Activated T-cell treated with anti-CD3 and anti-CD28 coated beads for 1 hour (primary cell): ENCODE data around the gene DOCK8.
"Not testable (repeated sequence)": the region's sequence is repeated elsewhere in the genome, so short reads cannot be mapped to it uniquely, and the experiment has no call there.

Experiments
- DNase-seq: peaks from one replicate; pipeline ENCODE4 v3.0.0-alpha.2; 2020; ENCODE audit warnings: low read depth

The DOCK8 gene

DNA sequence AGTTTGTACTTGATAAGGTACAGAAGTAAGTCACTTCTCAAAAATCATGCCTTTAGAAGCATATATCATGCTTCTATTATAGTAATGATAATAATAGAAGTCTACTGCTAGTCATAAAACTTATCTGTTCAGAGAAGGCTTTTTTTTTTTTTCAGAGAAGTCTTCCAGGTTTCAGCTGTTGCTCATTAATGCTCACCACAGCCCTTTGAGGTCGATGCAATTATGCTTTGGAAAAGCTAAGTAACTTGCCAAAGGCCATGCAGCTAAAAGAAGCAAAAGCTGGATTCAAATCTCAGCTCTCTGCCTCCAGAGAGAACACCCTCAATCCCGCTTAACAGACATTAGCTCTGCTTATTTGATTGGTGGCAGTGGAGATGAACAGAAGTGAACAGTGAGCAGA, 150.8 kb downstream of the DOCK8 start:
- no peak for DNase-seq

DNA sequence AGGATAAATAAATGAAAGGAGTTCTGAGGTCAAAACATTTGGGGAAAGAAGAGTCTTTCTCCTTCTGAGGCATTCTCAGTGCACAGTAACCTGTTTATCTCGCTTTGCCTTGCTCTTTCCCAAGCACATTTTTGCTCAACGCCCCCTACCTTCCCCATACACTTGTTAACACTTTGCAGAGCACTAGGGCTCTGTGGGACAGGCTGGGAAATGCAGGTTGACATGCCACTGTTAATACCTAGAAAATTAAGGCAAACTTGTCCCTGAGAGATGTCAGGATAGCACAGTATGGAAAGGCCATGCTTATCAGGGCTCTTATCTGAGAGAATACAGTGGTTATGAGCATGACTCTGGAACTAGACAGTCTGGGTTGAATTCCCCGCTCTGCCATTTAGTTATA, 152.0 kb downstream of the DOCK8 start:
- no peak for DNase-seq

DNA sequence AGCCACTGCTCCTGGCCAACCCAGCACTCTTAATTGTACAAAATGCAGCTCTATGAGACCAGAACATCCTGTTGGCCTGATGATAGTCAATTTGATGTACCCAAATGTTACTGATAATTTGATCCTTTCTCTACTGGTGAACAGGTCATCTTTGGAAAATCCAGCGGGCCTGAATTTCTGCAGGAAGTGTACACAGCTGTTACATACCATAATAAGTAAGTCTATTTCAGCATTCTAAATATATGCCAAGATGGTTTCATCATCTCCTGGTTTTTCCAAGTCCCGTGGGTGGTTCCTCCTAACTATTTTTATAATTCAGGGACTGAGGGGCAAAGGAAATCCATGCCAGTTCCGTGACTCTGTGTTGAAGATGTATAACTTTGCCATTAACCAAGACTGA, 155.4 kb downstream of the DOCK8 start:
- no peak for DNase-seq

DNA sequence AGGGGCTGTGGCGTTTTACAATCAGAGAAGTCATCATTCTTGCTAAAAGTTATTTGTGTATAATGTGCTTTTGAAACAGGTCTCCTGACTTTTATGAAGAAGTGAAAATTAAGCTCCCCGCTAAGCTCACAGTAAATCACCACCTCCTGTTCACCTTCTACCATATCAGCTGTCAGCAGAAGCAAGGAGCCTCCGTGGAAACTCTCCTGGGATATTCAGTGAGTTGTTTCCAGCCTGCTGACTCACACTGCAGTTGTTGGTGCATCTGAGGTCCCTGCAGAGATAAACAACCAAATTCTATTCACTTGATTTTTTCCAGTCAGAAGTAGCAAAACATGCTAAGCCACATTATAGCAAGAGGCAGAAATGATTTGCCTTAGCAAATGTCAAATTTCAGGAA, 156.7 kb downstream of the DOCK8 start:
- no peak for DNase-seq

DNA sequence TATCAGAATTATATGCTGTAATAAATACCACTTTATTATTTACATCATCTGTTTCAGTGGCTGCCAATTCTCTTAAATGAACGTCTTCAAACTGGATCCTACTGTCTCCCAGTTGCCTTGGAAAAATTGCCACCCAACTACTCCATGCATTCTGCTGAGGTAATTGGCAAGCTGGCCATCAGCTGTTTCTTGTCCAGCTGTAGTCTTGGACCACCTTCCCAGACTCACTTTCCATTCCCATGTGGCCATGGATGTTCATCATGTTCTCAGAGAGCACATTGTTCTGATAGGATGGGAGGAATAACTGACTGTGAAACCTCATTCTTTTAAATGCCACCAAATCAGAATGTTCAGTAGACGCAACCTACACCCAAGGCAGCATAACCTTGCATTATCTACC, 157.5 kb downstream of the DOCK8 start:
- no peak for DNase-seq

DNA sequence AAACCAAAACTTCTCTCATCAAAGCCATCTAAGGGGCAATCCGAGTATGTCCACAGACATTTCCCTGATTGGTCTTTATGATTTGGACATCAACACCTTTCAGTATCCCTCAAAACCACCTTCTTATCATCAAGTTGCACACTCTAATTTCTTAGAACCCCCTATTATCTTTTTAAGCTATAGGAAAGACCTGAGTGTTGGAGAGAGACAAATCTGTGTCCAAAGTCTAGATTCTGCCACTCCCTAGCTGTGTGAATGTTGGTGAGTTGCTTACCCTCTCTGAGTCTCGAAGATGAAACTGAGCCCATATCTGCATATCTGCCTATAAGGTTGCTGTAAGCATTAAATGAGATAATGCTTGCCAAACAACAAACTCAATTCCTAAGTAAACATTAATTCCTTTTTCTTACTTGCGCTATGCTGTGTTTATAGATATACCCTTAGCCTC, 159.1 kb downstream of the DOCK8 start:
- no peak for DNase-seq

DNA sequence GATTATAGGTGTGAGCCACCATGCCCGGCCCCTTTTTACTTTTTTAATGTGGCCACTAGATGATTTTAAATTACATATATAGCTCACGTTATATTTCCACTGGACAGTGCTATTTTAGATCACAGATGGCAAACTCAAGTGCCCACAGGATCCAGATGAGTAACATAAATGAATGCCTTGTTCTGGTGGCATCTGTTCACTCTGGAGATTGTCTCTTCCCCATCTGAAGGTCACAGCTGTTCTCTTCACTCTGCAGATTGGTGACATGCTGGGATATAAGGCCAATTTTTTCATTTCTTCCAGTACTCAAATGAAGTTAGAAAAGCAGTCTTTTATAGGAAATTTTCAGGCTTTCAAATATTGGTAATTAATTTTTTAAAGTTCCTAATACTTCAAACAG, 160.1 kb downstream of the DOCK8 start:
- no peak for DNase-seq

DNA sequence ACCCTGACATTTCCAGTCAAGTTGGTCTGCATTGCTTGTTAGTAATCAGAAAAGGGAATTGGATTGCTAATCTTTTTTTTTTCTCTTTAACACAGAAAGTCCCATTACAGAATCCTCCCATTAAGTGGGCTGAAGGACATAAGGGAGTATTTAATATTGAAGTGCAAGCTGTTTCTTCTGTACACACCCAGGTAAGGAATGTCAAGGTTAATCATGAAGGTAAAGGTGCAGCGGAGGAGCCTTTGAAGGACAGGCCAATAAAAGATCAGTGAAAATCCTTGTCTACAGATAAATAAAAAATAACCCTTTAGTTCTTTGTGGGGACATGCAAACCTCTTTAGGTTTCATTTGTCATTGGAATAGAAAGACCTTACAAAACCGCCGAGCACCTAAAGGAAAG, 161.4 kb downstream of the DOCK8 start:
- DNase-seq = no peak

DNA sequence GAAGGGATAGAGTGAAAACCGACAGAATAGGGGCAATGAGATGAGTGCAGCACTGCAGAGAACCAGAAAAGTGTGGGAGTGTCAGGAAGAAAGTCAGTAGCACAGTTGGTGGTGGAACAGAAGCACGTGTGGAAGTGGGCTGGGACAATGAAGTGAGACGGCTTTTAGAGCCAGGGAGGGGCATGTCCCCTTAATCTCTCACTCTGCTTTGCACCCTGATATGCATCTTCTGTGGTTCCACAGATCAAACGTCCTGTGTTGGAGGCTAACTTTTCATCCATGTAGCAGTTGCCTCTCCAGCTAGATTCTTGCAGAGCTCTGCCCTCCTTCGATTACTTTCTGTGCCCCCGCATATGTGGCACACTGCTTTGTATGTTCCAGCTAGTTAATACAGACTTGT, 163.6 kb downstream of the DOCK8 start:
- DNase-seq = no peak

DNA sequence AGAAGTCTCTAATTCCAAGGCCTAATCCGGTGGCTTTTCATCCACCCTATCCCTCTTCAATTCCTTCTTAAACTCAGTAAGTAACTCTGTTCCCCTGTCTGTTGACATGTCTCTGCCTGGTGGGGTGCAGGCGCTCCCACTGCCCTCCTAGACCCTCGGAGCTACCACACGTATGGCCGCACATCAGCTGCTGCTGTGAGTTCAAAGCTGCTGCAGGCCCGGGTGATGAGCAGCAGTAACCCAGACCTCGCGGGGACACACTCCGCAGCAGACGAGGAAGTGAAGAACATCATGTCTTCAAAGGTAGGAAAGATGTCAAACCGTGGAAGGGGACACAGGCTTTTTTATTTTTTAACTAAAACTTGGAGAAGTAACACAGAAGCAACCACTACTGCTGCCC, 167.7 kb downstream of the DOCK8 start:
- DNase-seq = no peak

DNA sequence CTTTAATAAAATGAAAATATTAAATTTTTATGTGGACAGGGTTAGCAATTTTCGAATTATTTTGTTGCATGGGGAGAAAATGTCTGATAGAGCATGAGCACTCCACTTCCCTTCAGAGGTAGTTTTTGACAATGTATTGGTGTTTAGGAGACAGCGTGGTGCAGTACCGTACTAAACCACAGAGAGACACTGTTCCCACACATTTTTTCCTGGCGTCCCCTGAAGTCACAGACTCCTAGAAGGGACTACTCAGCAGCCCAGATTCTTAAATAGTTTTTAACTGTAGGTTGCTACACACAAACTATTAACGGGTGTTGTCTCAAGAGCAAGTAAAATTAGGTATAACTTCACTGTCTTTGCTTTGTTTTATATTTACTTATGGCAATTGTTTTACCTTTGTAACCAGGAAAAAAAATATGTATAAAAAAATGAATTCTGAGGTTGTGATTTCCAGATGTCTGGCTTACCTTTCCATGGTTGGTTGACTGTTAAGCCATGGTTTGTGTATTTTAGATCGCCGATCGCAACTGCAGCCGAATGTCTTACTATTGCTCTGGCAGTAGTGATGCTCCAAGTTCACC, 171.2 kb downstream of the DOCK8 start:
- DNase-seq = no peak

DNA sequence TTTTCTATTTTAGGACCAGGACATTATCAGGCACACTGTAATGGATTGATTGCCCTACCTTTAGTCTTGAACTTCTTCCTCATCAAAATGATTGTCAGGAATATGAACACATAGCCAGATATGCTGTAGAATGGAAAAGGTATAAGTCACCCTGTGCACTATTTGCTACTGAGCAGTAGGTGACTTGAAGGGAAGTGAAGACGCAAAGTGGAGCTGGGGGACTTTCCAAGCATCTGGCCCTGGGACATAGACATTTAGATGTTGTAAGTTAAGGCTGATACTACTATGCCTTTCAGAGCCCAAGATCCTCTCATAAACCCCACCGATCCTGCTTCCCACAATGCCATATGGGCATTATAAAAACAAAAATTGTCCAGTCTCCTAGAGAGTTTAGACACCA, 174.5 kb downstream of the DOCK8 start:
- DNase-seq = no peak

DNA sequence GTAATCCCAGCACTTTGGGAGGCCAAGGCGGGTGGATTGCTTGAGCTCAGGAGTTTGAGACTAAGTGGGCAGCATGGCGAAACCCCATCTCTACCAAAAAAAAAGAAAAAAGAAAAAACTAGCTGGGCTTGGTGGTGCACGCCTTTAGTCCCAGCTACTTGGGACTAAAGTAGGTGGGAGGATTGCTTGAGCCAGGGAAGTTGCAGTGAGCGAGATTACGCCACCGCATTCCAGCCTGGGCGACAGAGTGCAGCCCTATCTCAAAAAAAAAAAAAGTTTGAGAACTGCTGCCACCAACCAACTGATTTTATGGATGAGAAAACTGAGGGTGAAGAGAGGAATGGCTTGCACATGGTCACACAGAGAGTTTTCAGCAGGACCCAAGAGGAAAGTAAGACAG, 175.1 kb downstream of the DOCK8 start:
- DNase-seq = no peak

DNA sequence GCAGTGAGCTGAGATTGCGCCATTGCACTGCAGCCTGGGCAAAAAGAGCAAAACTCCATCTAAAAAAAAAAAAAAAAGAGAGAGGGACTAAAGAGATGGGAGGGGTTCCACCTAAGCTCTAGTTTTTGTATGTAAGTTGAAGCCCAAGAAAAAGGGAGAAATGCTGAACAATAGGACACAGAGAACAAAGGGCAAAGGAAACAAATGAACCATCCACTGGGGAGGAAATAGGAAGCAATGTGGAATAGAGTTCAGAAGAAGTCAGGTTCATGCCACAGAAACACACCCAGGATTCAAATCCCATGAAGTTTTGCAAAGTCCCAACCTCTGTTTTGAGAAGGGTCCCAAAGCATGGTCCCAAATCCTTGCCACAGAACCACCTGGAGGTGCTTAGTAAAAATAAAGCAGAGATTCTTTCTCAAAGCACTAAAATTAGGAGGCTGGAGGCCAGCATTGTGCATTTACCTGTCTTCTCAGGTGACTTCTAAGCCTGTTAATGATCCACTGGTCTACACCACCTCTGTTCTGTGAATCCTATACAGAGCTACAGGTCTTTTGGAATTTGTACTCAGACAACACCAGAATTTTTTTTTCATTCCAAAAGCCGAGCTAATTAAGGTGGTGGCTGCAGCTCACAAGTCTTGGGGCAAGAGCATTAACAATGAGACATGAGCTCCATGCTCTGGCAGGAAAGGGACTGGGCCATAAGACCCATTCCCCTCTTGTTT, 177.6 kb downstream of the DOCK8 start:
- DNase-seq = no peak

DNA sequence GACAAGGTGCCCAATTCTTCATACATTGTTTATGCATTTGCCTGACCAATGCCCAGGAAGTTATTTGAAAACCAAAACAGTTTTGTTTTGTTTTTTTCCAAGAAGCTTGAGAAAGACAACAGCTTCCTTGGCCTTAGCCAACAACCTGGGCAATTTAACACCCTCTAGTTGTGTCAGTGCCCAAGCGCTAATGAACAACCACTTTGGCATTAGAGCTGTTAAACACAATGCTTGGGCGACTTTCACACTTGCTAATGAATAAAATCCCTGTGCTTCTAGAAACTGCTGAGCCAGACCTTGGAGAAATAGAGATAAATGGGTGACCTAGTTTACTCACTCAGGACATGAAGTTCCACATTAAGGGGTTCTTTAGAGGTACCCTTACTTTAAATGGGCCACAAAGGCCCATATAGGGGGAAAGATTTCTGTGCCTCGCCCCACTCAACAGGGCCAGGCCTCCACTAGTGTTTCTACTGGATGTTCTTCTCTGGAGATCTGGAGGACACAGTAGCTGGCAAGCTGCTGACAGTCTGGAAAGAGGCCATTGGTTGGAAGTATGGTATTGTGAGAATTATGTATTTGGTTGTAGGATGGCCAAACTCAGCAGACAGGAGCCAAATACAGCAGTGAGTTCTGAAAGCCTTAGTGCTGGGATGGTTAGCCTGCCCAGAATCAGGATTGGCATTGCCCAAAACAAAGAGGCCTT, 179.8 kb downstream of the DOCK8 start:
- DNase-seq = no peak

DNA sequence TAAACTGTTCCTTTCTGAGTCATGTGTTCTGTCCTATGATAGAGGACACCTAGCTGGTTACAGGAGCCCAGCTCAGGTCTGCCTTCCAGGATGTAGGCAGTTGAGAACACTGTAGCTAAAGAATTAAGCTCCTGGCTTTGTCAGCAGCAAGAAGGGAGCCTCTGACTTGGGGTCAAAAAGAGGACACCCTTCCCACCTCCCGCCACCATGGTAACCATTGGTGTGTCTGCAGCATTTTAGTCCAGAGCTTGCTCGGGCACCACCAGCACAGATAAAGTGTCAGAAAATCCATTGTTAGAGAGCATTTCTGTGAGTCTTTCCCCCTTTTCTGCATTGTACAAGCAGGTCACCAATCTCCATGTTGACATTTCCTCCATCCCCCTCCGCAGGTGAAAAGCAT, 181.7 kb downstream of the DOCK8 start:
- no peak for DNase-seq

DNA sequence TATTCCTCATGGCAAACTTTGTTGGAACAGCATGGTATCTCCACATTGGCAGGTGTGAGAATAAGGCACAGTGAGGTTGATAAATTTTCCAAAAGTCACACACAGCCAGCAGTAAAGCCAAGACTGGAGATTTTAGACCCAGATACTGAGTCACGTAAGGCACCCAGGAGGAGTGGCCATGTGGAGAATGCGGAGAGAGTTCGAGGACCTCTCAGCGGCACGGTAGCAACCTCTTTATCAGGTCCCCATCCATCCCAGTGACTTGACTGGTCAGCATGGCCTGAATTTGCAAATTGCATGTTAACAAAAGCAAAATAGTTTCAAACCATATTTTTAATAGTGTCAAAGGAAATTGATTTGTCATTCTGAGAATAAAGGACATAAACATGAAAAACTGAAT, 183.4 kb downstream of the DOCK8 start:
- DNase-seq = no peak

DNA sequence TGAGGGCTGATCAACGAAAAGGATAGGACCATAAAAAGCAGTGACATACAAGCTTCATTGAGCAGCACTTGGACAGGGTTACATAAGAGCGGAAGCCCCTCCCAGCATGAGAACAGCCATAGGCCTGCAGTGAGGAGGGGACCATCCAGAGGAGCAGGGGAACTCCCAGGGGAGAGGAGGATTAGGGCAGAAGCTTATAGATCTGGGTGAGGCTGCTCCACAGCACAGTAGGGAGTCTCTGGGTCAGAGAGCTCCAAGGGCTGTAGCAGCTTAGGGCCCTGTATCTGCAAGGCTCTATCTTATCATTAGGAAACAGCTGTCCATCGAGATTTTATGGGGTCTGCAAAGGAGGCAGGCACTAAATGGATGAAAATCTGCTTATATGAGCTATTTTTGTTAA, 186.6 kb downstream of the DOCK8 start:
- DNase-seq = no peak

DNA sequence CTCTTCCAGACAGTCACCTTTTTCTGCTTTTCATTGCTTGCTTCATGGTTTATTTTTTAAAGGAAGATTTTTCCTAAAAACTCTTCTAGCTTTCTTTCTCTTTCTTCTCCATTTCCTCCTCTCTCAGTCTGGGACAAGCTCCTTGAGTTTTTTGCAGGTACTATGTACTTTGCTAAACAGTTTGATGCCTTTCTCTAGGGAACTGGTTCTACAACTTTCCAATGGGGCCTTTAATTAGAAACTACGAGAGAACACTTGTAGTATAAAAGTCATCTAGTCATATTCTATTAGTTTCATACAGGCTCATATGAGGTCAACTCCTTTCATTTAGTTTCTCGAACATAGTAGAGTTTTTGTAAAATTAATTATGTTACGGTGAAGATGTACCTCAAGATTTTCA, 189.6 kb downstream of the DOCK8 start:
- no peak for DNase-seq

DNA sequence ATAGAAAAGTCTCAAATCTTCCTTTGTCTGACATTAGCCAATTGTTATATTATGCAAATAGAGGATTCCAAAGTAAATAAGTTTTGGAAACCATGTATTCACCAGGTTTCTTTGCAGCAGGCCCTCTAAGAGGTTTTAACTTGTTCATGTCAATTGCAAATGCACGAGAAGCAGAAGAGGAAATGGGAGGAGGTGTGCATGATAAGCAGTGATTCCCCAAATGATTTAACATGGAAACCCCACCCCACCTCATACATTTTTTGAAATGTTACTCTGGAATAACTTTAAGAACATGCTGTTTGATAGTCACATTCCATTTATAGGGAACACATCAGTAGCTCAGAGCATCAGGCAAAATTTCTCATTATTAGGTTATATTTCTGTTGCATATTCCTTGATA, 190.7 kb downstream of the DOCK8 start:
- no peak for DNase-seq

DNA sequence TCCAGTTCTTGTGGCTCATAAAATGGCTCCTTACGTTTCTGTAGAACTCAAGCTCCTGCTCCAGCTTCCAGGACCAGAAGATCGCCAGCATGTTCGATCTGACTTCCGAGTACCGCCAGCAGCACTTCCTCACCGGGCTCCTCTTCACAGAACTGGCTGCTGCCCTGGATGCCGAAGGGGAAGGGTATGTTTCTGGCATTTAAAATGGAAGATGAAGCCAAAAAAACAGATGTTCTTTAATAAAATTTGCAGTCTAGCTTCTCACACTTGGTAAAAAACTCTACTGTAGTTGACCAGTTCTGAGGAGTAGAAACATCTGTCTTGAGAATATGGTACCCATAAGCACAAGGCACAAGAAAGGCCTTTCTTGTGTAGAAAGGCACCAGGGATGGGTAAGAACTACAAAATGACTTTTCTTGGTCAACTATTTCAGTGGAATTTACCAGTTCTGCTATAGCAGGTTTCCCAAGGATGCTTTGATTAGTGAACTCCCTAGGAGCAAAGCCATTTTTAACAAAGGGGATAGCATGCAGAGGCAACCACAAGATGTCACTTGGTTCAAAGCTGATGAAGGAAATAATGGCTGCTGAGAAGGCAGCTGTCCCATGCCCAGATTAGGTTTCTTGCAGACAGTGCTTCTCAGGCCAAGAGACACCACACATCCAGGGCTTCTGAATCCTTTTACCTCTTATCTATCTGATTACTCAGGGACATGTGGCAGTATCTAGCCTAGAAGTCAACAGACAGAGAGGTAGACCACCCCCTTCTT, 192.4 kb downstream of the DOCK8 start:
- DNase-seq = no peak

DNA sequence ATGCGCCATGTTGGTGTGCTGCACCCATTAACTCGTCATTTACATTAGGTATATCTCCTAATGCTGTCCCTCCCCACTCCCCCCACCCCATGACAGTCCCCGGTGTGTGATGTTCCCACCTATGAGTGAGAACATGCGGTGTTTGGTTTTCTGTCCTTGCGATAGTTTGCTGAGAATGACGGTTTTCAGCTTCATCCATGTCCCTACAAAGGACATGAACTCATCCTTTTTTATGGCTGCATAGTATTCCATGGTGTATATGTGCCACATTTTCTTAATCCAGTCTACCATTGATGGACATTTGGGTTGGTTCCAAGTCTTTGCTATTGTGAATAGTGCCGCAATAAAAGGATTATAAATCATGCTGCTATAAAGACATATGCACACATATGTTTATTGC, 195.0 kb downstream of the DOCK8 start:
- DNase-seq = not testable (repeated sequence)

DNA sequence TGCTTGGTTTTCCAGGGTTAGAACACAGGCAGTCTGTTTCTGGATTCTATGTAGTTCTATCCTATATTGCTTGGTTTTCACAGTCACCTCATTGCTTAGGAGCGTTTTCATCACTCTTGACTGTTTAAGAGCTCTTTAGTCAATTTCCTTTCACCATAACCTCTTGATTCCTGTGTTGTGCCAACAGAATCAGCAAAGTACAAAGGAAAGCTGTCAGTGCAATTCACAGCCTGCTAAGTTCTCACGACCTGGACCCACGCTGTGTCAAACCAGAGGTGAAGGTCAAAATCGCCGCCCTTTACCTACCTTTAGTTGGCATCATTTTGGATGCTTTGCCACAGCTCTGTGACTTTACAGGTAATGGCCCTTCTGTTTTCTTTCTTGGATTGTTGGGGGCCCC, 199.9 kb downstream of the DOCK8 start:
- DNase-seq = no peak
